ENCODE results near the gene SFMBT2.
"Not testable (repeated sequence)": the region's sequence is repeated elsewhere in the genome, so short reads cannot be mapped to it uniquely, and the experiment has no call there.

The SFMBT2 gene

DNA sequence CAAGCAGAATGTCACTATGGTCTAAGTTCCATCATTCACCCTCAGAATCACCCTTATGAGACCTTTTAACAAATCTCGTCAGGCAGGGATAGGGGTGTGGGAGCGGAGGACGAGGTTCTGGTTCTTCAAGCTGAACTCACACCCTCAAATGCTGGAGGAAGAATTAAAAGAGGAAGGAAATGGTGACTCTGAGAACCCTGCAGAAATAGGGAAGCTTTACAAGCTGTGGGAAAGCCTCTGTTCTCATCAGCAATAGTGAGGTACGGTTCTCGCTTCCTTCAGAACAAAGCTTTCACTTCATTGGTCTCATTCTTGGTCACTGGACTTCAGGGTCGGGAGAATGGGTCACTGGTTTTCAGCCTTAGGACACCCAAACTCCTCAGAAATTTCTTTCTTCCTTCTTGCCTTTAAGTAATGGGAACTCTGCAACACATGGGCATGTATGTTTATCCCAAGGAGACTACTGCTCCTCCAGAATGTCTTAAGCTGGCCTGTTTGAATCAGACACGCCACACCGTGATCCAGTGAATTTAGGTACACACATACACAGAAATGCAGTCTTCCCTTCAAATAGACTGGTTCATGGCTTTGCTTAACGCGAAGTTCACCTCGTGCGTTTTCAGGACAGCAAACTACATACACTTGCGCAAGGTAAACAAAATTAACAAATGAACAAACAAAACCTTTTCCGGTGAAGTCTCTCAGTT is 226.0 kb downstream of the SFMBT2 start:
- Histone ChIP-seq H3K4me1 (ENCODE audit: insufficient read depth, insufficient read length) (no peaks in the 10 kb centered on the region), H3K27me3 (ENCODE audit: insufficient read depth, insufficient read length) (no peaks in the 10 kb centered on the region), H3K9ac (ENCODE audit: insufficient read length, low read depth) (no peak overlapping the region), H3K36me3 (ENCODE audit: insufficient read depth, insufficient read length, low read length) (no peaks in the 10 kb centered on the region), H3K4me3 (ENCODE audit: insufficient read length, low read depth) (no peak overlapping the region), H3K9me3 (ENCODE audit: insufficient read depth, low read length) (no peaks in the 10 kb centered on the region)
- TF ChIP-seq YY1 (IDR thresholded peaks at IDR 0.05; ENCODE audit: insufficient read depth, insufficient read length), result no peak
- TF ChIP-seq ZNF274 (IDR thresholded peaks at IDR 0.05; ENCODE audit: low read depth, low read length), result no peak
- TF ChIP-seq SUZ12 (IDR thresholded peaks at IDR 0.05; ENCODE audit: extremely low read depth, insufficient read depth, insufficient read length), result no peak
- no peak for DNase-seq (ENCODE audit: low read depth, low spot score)

DNA sequence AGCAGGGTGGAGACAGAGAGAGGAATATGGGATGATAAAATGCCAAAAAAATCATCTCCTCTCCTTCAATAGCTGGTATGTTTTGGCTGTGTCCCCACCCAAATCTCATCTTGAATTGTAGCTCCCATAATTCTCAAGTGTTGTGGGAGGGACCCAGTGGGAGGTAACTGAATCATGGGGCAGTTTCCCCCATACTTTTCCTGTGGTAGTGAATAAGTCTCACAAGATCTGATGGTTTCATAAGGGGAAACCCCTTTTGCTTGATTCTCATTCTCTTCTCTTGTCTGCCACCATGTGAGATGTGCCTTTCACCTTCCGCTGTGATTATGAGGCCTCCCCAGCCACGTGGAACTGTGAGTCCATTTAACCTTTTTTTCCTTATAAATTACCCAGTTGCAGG is 226.7 kb downstream of the SFMBT2 start:
- not testable (repeated sequence) for H3K27me3 ChIP-seq (ENCODE audit: insufficient read depth, insufficient read length); H3K4me3 ChIP-seq (ENCODE audit: insufficient read length, low read depth); H3K36me3 ChIP-seq (ENCODE audit: insufficient read depth, insufficient read length, low read length); H3K9ac ChIP-seq (ENCODE audit: insufficient read length, low read depth); H3K9me3 ChIP-seq (ENCODE audit: insufficient read depth, low read length); DNase-seq (ENCODE audit: low read depth, low spot score); H3K4me1 ChIP-seq (ENCODE audit: insufficient read depth, insufficient read length)

GRCh38 chr10:7182327-7182726 is 228.5 kb downstream of the SFMBT2 start:
- H3K9ac ChIP-seq (ENCODE audit: insufficient read length, low read depth); H3K4me3 ChIP-seq (ENCODE audit: insufficient read length, low read depth); H3K9me3 ChIP-seq (ENCODE audit: insufficient read depth, low read length); H3K27me3 ChIP-seq (ENCODE audit: insufficient read depth, insufficient read length); H3K36me3 ChIP-seq (ENCODE audit: insufficient read depth, insufficient read length, low read length); DNase-seq (ENCODE audit: low read depth, low spot score); H3K4me1 ChIP-seq (ENCODE audit: insufficient read depth, insufficient read length): not testable (repeated sequence)

- H3K36me3 ChIP-seq (ENCODE audit: insufficient read depth, insufficient read length, low read length), result no peaks in the 10 kb centered on the region
- no peak overlapping the region for H3K4me3 ChIP-seq (ENCODE audit: insufficient read length, low read depth)
Observed at GRCh38 chr10:7181420-7181819, 229.4 kb downstream of the SFMBT2 start.

DNA sequence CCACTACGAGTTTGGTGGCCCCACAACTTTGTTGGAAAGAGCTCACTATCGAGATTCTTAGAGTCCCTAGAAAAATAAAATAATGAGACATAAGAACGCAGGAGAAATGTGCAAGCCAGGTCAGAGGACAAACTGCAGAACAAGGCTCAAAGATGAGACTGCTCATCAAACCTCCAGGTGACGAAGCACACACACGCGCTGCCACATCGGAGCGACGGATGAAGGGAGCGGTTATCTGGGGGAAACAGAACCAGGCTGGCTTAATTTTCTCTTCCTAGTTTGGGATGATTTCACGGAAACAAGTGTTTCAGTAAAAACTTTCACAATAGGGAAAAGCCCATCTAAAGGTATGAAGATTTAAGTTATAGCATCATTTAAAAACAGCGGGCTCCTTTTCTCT is 231.3 kb downstream of the SFMBT2 start:
- no peak for TF ChIP-seq ZNF274 (IDR thresholded peaks at IDR 0.05; ENCODE audit: low read depth, low read length)
- Histone ChIP-seq H3K36me3 (ENCODE audit: insufficient read depth, insufficient read length, low read length) (peaks cover 2% of the 10 kb centered on the region), H3K9me3 (ENCODE audit: insufficient read depth, low read length) (peaks cover 19% of the 10 kb centered on the region), H3K4me3 (ENCODE audit: insufficient read length, low read depth) (no peak overlapping the region), H3K4me1 (ENCODE audit: insufficient read depth, insufficient read length) (no peaks in the 10 kb centered on the region), H3K27me3 (ENCODE audit: insufficient read depth, insufficient read length) (no peaks in the 10 kb centered on the region), H3K9ac (ENCODE audit: insufficient read length, low read depth) (no peak overlapping the region)
- DNase-seq (ENCODE audit: low read depth, low spot score), result no peak

More at GRCh38 chr10:7181420-7181819, 229.4 kb downstream of the SFMBT2 start:
- Histone ChIP-seq H3K27me3 (ENCODE audit: insufficient read depth, insufficient read length) (no peaks in the 10 kb centered on the region), H3K9me3 (ENCODE audit: insufficient read depth, low read length) (no peaks in the 10 kb centered on the region), H3K4me1 (ENCODE audit: insufficient read depth, insufficient read length) (no peaks in the 10 kb centered on the region), H3K9ac (ENCODE audit: insufficient read length, low read depth) (no peak overlapping the region)
- TF ChIP-seq SUZ12 (IDR thresholded peaks at IDR 0.05; ENCODE audit: extremely low read depth, insufficient read depth, insufficient read length) (no peak), YY1 (IDR thresholded peaks at IDR 0.05; ENCODE audit: insufficient read depth, insufficient read length) (no peak)
- no peak for DNase-seq (ENCODE audit: low read depth, low spot score)

- TF ChIP-seq ZNF274 (IDR thresholded peaks at IDR 0.05; ENCODE audit: low read depth, low read length), result no peak
- no peak for TF ChIP-seq YY1 (IDR thresholded peaks at IDR 0.05; ENCODE audit: insufficient read depth, insufficient read length)
- TF ChIP-seq SUZ12 (IDR thresholded peaks at IDR 0.05; ENCODE audit: extremely low read depth, insufficient read depth, insufficient read length), result no peak
- Histone ChIP-seq H3K36me3 (ENCODE audit: insufficient read depth, insufficient read length, low read length) (peaks cover 6% of the 10 kb centered on the region), H3K9ac (ENCODE audit: insufficient read length, low read depth) (no peak overlapping the region), H3K4me3 (ENCODE audit: insufficient read length, low read depth) (no peak overlapping the region), H3K4me1 (ENCODE audit: insufficient read depth, insufficient read length) (no peaks in the 10 kb centered on the region), H3K9me3 (ENCODE audit: insufficient read depth, low read length) (peaks cover 21% of the 10 kb centered on the region), H3K27me3 (ENCODE audit: insufficient read depth, insufficient read length) (no peaks in the 10 kb centered on the region)
- DNase-seq (ENCODE audit: low read depth, low spot score), result no peak
Observed at GRCh38 chr10:7173948-7174347, 236.9 kb downstream of the SFMBT2 start.

DNA sequence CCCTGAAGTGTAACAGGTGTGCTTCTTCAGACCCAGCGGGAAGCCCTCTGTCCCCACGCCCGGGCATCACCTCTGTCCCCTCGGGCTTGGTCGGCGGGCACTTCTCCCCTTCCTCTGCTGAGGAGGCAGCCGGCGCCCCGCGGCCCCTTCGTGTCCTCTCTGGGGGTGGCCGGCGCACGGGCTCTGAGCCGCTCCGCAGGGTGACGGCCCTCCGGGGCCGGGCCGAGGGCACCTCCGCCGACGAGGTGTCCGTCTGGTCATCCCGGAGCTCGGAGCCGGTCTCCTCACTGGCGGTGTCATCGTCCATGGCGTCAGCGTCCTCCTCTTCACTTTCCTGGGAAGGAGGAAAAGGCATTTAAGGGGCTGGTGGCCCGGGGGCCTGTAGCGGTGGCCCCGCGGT is 239.0 kb downstream of the SFMBT2 start:
- no peak for TF ChIP-seq SUZ12 (IDR thresholded peaks at IDR 0.05; ENCODE audit: extremely low read depth, insufficient read depth, insufficient read length)
- TF ChIP-seq ZNF274 (IDR thresholded peaks at IDR 0.05; ENCODE audit: low read depth, low read length), result no peak
- TF ChIP-seq YY1 (IDR thresholded peaks at IDR 0.05; ENCODE audit: insufficient read depth, insufficient read length), result no peak
- H3K9ac ChIP-seq (ENCODE audit: insufficient read length, low read depth), result no peak overlapping the region
- H3K36me3 ChIP-seq (ENCODE audit: insufficient read depth, insufficient read length, low read length), result peaks cover 6% of the 10 kb centered on the region
- no peak for DNase-seq (ENCODE audit: low read depth, low spot score)
- peaks cover 21% of the 10 kb centered on the region for H3K9me3 ChIP-seq (ENCODE audit: insufficient read depth, low read length)
- no peaks in the 10 kb centered on the region for H3K4me1 ChIP-seq (ENCODE audit: insufficient read depth, insufficient read length)
- H3K4me3 ChIP-seq (ENCODE audit: insufficient read length, low read depth), result no peak overlapping the region
- no peaks in the 10 kb centered on the region for H3K27me3 ChIP-seq (ENCODE audit: insufficient read depth, insufficient read length)

Data from NT2/D1 (cell line).